PFSK-1 (cell line): ENCODE data around the gene CHST15.

ENCODE experiments used
- POLR2AphosphoS5 ChIP-seq: IDR thresholded peaks from 2 replicates; pipeline ENCODE4 v1.6.1; 2012; ENCODE audit warnings: low read depth, mild to moderate bottlenecking, control low read depth, low read length, moderate library complexity
- TF ChIP-seq, protein P1 (sequence below), 2 experiments: IDR thresholded peaks; 2 replicates each; pipeline versions ENCODE4 v1.6.1 to v1.8.0; 2011 to 2012; ENCODE audit warnings: low read depth in 2 of 2, low read length in 2 of 2, control low read depth in 1 of 2, inconsistent platforms in 1 of 2, mild to moderate bottlenecking in 1 of 2, moderate library complexity in 1 of 2; ENCODE audit not compliant: insufficient read depth in 1 of 2

DNA sequence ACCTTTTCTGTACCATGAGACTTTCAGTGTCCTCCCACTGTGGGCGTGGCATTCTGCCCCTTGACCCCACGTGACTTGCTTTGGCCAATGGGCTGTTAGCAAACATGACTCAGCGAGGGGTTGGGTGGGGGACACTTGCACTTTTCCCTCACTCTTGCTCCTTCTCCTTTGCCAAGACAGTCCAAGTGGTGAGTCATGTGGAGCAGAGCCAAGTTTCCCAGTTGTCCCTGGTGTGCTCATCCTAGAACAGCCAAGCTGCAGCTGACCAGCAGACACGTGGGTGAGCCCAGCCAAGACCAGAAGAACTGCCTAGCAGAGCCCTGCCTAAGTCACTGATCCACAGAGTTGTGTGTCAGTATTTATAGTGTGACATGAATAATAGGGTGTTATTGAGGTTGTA, 119.0 kb downstream of the CHST15 start:
- TF ChIP-seq POLR2AphosphoS5, result no peak
- TF ChIP-seq, protein P1, sequence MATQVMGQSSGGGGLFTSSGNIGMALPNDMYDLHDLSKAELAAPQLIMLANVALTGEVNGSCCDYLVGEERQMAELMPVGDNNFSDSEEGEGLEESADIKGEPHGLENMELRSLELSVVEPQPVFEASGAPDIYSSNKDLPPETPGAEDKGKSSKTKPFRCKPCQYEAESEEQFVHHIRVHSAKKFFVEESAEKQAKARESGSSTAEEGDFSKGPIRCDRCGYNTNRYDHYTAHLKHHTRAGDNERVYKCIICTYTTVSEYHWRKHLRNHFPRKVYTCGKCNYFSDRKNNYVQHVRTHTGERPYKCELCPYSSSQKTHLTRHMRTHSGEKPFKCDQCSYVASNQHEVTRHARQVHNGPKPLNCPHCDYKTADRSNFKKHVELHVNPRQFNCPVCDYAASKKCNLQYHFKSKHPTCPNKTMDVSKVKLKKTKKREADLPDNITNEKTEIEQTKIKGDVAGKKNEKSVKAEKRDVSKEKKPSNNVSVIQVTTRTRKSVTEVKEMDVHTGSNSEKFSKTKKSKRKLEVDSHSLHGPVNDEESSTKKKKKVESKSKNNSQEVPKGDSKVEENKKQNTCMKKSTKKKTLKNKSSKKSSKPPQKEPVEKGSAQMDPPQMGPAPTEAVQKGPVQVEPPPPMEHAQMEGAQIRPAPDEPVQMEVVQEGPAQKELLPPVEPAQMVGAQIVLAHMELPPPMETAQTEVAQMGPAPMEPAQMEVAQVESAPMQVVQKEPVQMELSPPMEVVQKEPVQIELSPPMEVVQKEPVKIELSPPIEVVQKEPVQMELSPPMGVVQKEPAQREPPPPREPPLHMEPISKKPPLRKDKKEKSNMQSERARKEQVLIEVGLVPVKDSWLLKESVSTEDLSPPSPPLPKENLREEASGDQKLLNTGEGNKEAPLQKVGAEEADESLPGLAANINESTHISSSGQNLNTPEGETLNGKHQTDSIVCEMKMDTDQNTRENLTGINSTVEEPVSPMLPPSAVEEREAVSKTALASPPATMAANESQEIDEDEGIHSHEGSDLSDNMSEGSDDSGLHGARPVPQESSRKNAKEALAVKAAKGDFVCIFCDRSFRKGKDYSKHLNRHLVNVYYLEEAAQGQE (IDR thresholded peaks at IDR 0.05; ENCODE audit: insufficient read depth in 1 of 2, low read depth in 2 of 2, low read length in 2 of 2), result no peak
